ENCODE measurements around the gene PCSK5. TPM values are rescaled to one million over a fixed set of nuclear protein-coding genes. Genes with fewer than 3 reads are reported as not detected.

PCSK5 gene
- 7.1 and 9.4 TPM in 2 replicates for total RNA-seq

DNA sequence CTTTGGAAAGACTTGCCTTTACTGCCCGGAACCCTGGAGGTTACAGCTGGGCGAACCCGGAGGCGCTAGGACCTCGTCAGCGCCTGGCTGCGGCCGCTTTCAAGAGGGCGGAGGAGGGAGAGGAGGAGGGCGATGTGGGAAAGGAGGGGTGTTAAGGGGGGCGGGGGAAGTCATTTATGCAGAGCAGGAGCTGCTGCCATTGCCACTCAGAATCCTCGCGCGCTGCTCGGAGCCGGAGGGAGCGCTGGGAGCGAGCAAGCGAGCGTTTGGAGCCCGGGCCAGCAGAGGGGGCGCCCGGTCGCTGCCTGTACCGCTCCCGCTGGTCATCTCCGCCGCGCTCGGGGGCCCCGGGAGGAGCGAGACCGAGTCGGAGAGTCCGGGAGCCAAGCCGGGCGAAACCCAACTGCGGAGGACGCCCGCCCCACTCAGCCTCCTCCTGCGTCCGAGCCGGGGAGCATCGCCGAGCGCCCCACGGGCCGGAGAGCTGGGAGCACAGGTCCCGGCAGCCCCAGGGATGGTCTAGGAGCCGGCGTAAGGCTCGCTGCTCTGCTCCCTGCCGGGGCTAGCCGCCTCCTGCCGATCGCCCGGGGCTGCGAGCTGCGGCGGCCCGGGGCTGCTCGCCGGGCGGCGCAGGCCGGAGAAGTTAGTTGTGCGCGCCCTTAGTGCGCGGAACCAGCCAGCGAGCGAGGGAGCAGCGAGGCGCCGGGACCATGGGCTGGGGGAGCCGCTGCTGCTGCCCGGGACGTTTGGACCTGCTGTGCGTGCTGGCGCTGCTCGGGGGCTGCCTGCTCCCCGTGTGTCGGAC, at the start of gene PCSK5:
Gene PCSK5 (plus strand): TSS at position 202 of the 805 bp plus-strand sequence. CDS start 509 bp downstream, at position 711.

DNA sequence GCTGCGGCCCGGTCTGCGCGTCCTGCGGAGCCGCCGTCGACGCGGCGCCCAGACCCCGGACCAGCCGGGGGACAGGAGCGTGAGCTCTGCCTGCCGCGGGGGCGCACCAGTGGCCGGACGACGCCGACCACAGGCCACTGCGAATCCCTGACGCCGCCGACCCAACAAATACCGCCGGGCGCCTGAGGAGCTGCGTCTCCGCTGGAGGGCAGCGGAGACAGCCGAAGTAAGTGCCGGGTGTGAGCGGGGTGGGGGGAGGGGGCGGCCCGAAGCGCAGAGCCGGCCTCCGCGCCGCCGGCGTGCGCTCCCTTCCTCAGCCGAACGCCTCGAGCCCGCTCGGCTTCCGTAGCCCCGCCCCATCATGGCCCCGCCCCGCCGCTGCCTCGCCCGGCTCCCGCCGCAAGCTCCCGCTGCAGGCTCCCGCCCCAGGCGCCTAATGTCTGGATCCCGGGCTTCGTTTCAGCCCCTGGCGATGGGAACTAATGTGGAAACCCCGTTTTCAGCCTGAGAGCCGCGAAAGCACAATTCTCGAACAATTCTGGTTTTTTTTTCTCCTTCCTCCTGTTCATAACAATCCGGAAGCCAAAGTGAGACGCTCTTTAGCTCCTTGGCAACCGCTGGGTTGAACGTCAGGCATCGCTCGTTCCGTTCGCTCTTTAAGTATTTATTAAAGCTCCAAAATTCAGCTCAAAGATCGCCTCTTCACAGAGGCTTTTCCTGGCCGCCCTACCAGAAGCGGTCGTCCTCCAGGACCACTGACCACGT, 503.9 kb downstream of the PCSK5 start, which contains the start of gene RFK:
Gene RFK (minus strand): TSS at position 232 of the 765 bp plus-strand sequence. CDS start 255 bp downstream, outside the sequence.

